Activated CD8-positive, alpha-beta memory T cell treated with anti-CD3 and anti-CD28 coated beads for 48 hours (primary cell): ENCODE data around the gene DDHD1.
A peak's percentile ranks its signal among the peaks of the same experiment; 100 is the strongest.
"Not testable (repeated sequence)": the region's sequence is repeated elsewhere in the genome, so short reads cannot be mapped to it uniquely, and the experiment has no call there.

Experiments used
- DNase-seq, 3 experiments: peaks; one replicate each; pipeline ENCODE4 v3.0.0-alpha.2; 2020; ENCODE audit warnings: low read depth in 2 of 3, low spot score in 2 of 3

DDHD1 gene

GRCh38 chr14:53109105-53110041 is 43.8 kb downstream of the DDHD1 start:
- peak in 2 of 3 experiments; percentile 5 to 19 for DNase-seq

- no peak for DNase-seq
Observed at GRCh38 chr14:53108292-53109104, 44.6 kb downstream of the DDHD1 start.

- DNase-seq: no peak
Observed at GRCh38 chr14:53106768-53107167, 46.4 kb downstream of the DDHD1 start.

- no peak for DNase-seq
Observed at GRCh38 chr14:53103636-53104340, 49.3 kb downstream of the DDHD1 start.

GRCh38 chr14:53093206-53093605 is 59.9 kb downstream of the DDHD1 start:
- DNase-seq: no peak

GRCh38 chr14:53090853-53091252 is 62.3 kb downstream of the DDHD1 start:
- no peak for DNase-seq

GRCh38 chr14:53084954-53085353 is 68.2 kb downstream of the DDHD1 start:
- not testable (repeated sequence) for DNase-seq

GRCh38 chr14:53064475-53064874 is 88.6 kb downstream of the DDHD1 start:
- no peak for DNase-seq

GRCh38 chr14:53062856-53063255 is 90.3 kb downstream of the DDHD1 start:
- DNase-seq: no peak

GRCh38 chr14:53060046-53060445 is 93.1 kb downstream of the DDHD1 start:
- DNase-seq: no peak

GRCh38 chr14:53055003-53055402 is 98.1 kb downstream of the DDHD1 start:
- DNase-seq: no peak

- DNase-seq: no peak
Observed at GRCh38 chr14:53054457-53054856, 98.7 kb downstream of the DDHD1 start.

- DNase-seq: no peak
Observed at GRCh38 chr14:53048631-53049030, 104.5 kb downstream of the DDHD1 start.

- DNase-seq: no peak
Observed at GRCh38 chr14:53047307-53048069, 105.6 kb downstream of the DDHD1 start.

- no peak for DNase-seq
Observed at GRCh38 chr14:53044486-53044885, 108.6 kb downstream of the DDHD1 start.

- no peak for DNase-seq
Observed at GRCh38 chr14:53043027-53043581, 110.0 kb downstream of the DDHD1 start.

GRCh38 chr14:53042480-53042879 is 110.6 kb downstream of the DDHD1 start:
- no peak for DNase-seq

GRCh38 chr14:53041067-53041466 is 112.1 kb downstream of the DDHD1 start:
- DNase-seq: no peak

- DNase-seq: no peak
Observed at GRCh38 chr14:53038629-53039028, 114.5 kb downstream of the DDHD1 start.

GRCh38 chr14:53037016-53037415 is 116.1 kb downstream of the DDHD1 start:
- DNase-seq: no peak
